Naive B cell (primary cell): Measurements from ENCODE around the gene STK36. TPM values are rescaled to one million over a fixed set of nuclear protein-coding genes. Genes with fewer than 3 reads are reported as not detected.
A peak's percentile ranks its signal among the peaks of the same experiment; 100 is the strongest.

Experiments
- ATAC-seq, 2 donors: fragments of 150-1000 bp; cut with Tn5 transposase; 2 replicates each; pipeline ENCODE4 v1.10.0; 2021; ENCODE audit warnings: low read depth in 2 of 2, mild to moderate bottlenecking in 2 of 2, moderate library complexity in 2 of 2
- DNase-seq: peaks from one replicate; pipeline ENCODE4 v3.0.0; 2022
- H3K27ac Mint-ChIP-seq, 6 donors: one replicate each; pipeline ENCODE4 v1.8.0; 2020 to 2022; ENCODE audit warnings: mild to moderate bottlenecking in 6 of 6, mixed read lengths in 6 of 6, moderate library complexity in 5 of 6, inconsistent platforms in 2 of 6
- H3K27me3 Mint-ChIP-seq, 3 donors: one replicate each; pipeline ENCODE4 v1.8.0; 2021 to 2022; ENCODE audit warnings: mixed read lengths in 3 of 3, mild to moderate bottlenecking in 1 of 3
- H3K36me3 Mint-ChIP-seq, 2 donors: one replicate each; pipeline ENCODE4 v1.8.0; 2020 to 2022; ENCODE audit warnings: mixed read lengths in 2 of 2, inconsistent platforms in 1 of 2, mild to moderate bottlenecking in 1 of 2
- H3K4me1 Mint-ChIP-seq, 3 donors: one replicate each; pipeline ENCODE4 v1.8.0; 2020 to 2022; ENCODE audit warnings: mixed read lengths in 3 of 3, inconsistent platforms in 1 of 3, mild to moderate bottlenecking in 1 of 3, moderate library complexity in 1 of 3
- H3K4me3 Mint-ChIP-seq, 8 donors: one replicate each; pipeline ENCODE4 v1.8.0; 2020 to 2022; ENCODE audit warnings: mild to moderate bottlenecking in 8 of 8, mixed read lengths in 8 of 8, moderate library complexity in 8 of 8, inconsistent platforms in 2 of 8
- H3K9me3 Mint-ChIP-seq, 7 donors: one replicate each; pipeline ENCODE4 v1.8.0; 2020 to 2022; ENCODE audit warnings: mixed read lengths in 7 of 7, mild to moderate bottlenecking in 5 of 7, inconsistent platforms in 2 of 7, moderate library complexity in 1 of 7
- polyA plus RNA-seq, 6 donors: library from polyadenylated mRNA; unstranded; fragments of 300-500 nt; fragmentation: Illumina TruSeq; gene quantifications; one replicate each; pipeline ENCODE4 v1.2.3, GENCODE V29; 2021; ENCODE audit warnings: low read depth in 6 of 6

Gene STK36, protein sequence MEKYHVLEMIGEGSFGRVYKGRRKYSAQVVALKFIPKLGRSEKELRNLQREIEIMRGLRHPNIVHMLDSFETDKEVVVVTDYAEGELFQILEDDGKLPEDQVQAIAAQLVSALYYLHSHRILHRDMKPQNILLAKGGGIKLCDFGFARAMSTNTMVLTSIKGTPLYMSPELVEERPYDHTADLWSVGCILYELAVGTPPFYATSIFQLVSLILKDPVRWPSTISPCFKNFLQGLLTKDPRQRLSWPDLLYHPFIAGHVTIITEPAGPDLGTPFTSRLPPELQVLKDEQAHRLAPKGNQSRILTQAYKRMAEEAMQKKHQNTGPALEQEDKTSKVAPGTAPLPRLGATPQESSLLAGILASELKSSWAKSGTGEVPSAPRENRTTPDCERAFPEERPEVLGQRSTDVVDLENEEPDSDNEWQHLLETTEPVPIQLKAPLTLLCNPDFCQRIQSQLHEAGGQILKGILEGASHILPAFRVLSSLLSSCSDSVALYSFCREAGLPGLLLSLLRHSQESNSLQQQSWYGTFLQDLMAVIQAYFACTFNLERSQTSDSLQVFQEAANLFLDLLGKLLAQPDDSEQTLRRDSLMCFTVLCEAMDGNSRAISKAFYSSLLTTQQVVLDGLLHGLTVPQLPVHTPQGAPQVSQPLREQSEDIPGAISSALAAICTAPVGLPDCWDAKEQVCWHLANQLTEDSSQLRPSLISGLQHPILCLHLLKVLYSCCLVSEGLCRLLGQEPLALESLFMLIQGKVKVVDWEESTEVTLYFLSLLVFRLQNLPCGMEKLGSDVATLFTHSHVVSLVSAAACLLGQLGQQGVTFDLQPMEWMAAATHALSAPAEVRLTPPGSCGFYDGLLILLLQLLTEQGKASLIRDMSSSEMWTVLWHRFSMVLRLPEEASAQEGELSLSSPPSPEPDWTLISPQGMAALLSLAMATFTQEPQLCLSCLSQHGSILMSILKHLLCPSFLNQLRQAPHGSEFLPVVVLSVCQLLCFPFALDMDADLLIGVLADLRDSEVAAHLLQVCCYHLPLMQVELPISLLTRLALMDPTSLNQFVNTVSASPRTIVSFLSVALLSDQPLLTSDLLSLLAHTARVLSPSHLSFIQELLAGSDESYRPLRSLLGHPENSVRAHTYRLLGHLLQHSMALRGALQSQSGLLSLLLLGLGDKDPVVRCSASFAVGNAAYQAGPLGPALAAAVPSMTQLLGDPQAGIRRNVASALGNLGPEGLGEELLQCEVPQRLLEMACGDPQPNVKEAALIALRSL (N-terminal part only)
- polyA plus RNA-seq, result 1 to 10 TPM; 2.0 to 5.9 (median 3.3) TPM

DNA sequence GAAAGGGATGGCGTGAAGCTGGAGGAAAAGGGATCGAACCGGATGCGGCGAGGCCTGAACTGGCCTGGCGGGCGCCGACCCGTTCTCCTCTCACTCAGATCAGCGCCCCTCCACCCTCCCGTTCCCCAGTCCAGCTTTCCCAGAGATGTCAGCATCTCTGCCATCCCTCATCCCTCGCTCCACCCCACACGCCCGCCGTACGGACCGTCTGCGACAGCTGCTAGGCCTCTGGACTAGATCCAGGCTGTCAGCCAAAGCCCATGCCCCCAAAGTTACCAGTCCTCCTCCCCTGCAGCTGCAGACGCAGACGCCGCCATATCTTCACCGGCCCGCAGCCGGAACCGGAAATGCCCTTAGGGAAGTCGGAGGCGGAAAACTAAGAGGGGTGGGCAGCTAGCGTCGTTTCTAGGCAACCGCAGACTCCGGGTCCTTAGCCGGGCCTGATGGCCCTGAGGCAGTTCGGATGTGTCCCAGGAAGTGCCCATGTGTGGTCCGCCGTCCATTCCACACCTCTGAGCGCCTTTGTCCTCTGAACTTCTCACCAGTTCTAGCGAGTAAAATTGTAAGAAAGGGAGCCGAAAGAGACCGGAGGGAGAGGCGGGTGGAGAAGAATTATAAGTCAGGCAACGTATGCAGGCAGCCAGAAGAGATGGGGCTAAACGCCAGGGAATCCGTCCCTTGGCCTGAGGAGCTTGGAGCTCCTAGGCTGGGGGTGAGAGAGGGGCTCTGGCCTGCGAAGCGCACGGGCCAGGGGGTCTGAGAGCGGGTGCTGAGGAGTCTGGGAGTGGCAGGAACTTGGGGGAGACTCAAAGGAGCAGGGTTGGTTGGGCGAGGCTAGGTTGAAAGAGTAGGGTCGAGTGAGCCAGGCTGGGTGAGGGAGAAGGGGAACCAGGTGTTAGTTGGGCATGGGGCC lies at the start of gene STK36, which contains the start of gene RNF25:
STK36 (plus strand) TSS at position 433 of the 913 bp plus-strand sequence. CDS start 744 bp downstream, outside the sequence.
RNF25 (minus strand) TSS at position 349 of the 913 bp plus-strand sequence; CDS start at position 317, 32 bp downstream.
- DNase-seq (peak; percentile 77), ATAC-seq (peak; percentile 98)
- peak within 1 kb of the TSS; percentile 95 to 100 (median 99) for H3K4me3 Mint-ChIP-seq
- H3K27me3 Mint-ChIP-seq, result no peaks in the 10 kb centered on the region
- peak within 1 kb of the TSS; percentile 88 to 98 (median 97) for H3K27ac Mint-ChIP-seq
- H3K9me3 Mint-ChIP-seq, result no peaks in the 10 kb centered on the region
- peaks cover 19 to 28% (median 21%) of the 10 kb centered on the region in 3 donors for H3K4me1 Mint-ChIP-seq
- H3K36me3 Mint-ChIP-seq, result peaks cover 0 to 7% of the 10 kb centered on the region in 2 donors

DNA sequence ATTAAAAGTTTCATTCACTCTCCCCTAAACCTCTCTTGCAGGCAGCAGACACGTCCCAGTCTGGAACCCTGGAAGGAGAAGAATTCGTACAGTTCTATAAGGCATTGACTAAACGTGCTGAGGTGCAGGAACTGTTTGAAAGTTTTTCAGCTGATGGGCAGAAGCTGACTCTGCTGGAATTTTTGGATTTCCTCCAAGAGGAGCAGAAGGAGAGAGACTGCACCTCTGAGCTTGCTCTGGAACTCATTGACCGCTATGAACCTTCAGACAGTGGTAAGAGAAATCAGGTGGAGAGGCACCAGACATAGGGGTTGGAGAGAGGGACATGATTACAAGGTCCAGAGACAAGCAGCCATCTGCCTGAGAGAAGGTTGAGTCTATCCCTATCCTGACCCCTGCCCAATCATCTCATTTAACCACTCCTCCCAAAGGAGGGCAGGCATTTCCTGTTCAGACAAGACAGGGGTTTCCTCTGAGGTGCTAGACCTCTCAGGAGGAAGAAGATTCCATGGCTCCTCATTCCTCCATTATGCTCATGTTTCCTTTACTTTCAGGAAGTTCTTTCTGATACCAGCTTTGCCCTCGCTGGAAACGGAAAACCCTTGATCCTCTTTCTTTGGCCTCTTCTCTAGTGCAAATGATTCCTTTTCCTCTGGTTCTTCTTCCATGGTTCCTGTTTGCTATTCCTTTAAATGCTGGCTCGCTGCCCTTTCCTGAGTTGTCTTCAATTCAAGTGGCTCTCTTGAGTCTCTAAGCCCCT lies 49.1 kb upstream of the STK36 start:
- ATAC-seq, result no peak
- no peaks in the 10 kb centered on the region for H3K9me3 Mint-ChIP-seq
- H3K4me3 Mint-ChIP-seq, result peak overlapping the region in 1 of 8 donors; percentile 7
- DNase-seq, result no peak
- H3K36me3 Mint-ChIP-seq, result no peaks in the 10 kb centered on the region
- peak overlapping the region in 1 of 6 donors; percentile 90 for H3K27ac Mint-ChIP-seq
- peaks cover 0 to 6% (median 0%) of the 10 kb centered on the region in 3 donors for H3K27me3 Mint-ChIP-seq
- peaks cover 0 to 6% (median 4%) of the 10 kb centered on the region in 3 donors for H3K4me1 Mint-ChIP-seq

DNA sequence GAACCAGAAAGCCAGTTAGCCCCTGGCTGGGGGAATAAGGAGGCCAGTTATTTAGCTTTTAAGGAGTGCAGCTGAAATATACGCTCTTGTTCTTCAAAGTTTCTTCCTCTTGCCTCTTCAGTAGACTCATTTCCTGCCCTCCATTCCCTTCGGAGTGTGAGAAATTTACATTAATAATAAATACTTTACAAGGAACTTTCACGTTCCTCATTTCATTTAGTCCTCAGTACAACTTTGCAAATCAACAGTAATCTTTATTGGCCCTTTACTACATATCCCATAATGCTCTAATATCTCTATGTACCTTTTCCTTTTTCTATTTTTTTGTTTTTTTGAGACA lies 48.5 kb upstream of the STK36 start:
- peaks cover 0 to 6% (median 4%) of the 10 kb centered on the region in 3 donors for H3K4me1 Mint-ChIP-seq
- H3K9me3 Mint-ChIP-seq, result no peaks in the 10 kb centered on the region
- peak overlapping the region in 2 of 6 donors; percentile 62 to 90 for H3K27ac Mint-ChIP-seq
- no peaks in the 10 kb centered on the region for H3K36me3 Mint-ChIP-seq
- peaks cover 0 to 6% (median 0%) of the 10 kb centered on the region in 3 donors for H3K27me3 Mint-ChIP-seq
- H3K4me3 Mint-ChIP-seq, result peak overlapping the region in 1 of 8 donors; percentile 7
- no peak for DNase-seq
- no peak for ATAC-seq

DNA sequence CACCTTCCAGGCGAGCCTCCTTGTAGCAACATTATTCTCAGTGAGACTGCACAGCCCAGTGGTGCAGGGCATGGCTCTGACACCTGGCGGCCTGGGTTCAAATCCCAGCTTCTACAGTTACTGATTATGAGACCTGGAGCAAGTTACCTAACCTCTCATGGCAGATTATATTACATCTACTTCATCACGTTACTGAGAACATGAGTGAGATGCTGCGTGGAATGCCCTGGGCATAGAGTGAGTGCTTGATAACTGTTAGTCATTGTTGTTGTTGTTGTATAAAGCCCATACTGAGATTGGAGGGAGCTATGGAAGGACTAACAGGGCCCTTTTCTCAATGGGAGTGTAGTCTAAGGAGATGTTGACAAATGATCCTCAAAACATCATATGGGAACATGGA lies 45.5 kb upstream of the STK36 start:
- H3K4me3 Mint-ChIP-seq, result no peak overlapping the region
- H3K27me3 Mint-ChIP-seq, result no peaks in the 10 kb centered on the region
- DNase-seq (no peak), ATAC-seq (no peak)
- H3K4me1 Mint-ChIP-seq, result peaks cover 0 to 6% (median 4%) of the 10 kb centered on the region in 3 donors
- no peaks in the 10 kb centered on the region for H3K9me3 Mint-ChIP-seq
- H3K36me3 Mint-ChIP-seq, result no peaks in the 10 kb centered on the region
- no peak overlapping the region for H3K27ac Mint-ChIP-seq

DNA sequence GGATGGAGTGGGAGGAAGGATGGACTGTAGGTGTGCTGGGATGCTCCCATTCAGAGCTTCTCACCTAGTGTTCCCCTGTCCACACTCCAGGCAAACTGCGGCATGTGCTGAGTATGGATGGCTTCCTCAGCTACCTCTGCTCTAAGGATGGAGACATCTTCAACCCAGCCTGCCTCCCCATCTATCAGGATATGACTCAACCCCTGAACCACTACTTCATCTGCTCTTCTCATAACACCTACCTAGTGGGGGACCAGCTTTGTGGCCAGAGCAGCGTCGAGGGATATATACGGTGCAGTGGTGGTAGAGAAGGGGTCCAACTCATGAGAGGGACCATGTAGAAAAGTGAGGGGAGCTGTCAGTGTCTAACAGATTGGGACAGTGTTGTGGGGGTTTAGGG lies 43.9 kb upstream of the STK36 start:
- H3K9me3 Mint-ChIP-seq, result no peaks in the 10 kb centered on the region
- peak overlapping the region in 2 of 6 donors; percentile 13 to 57 for H3K27ac Mint-ChIP-seq
- no peak overlapping the region for H3K4me3 Mint-ChIP-seq
- H3K4me1 Mint-ChIP-seq, result peaks cover 0 to 6% (median 4%) of the 10 kb centered on the region in 3 donors
- no peaks in the 10 kb centered on the region for H3K36me3 Mint-ChIP-seq
- ATAC-seq (no peak), DNase-seq (no peak)
- no peaks in the 10 kb centered on the region for H3K27me3 Mint-ChIP-seq

DNA sequence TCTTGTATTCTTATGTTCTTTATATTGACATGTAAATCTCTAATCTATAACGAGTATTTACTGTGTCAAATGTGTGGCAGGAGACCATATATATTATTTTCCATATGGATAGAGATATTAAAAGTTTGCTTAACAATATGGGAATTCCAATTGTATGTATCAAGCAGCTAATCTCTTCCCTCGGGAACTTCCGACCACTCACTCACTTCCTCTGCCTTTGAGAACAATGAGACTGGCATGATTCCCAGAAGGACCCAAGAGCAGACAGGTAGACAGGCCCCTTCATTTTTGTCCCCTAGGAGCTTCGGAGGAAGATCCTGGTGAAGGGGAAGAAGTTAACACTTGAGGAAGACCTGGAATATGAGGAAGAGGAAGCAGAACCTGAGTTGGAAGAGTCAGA lies 40.0 kb upstream of the STK36 start:
- H3K36me3 Mint-ChIP-seq, result peaks cover 6 to 9% of the 10 kb centered on the region in 2 donors
- H3K4me1 Mint-ChIP-seq, result peaks cover 0 to 2% (median 0%) of the 10 kb centered on the region in 3 donors

DNA sequence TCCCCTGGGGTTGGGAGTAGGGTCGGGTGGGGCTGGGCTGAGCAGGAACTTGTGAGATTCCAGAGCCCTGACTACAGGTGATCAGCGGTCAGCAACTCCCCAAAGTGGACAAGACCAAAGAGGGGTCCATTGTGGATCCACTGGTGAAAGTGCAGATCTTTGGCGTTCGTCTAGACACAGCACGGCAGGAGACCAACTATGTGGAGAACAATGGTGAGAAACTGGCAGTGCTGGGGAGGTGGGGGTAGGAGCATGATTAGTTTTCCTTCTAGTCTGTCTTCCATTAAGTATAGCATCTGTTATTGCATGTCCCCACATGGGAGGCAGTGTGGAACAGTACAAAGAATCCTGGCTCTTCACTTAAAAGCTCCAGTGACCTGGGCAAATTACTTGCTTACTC lies 36.2 kb upstream of the STK36 start:
- ATAC-seq (no peak), DNase-seq (no peak)
- peaks cover 0 to 2% (median 0%) of the 10 kb centered on the region in 3 donors for H3K4me1 Mint-ChIP-seq
- H3K4me3 Mint-ChIP-seq, result no peak overlapping the region
- no peaks in the 10 kb centered on the region for H3K9me3 Mint-ChIP-seq
- no peak overlapping the region for H3K27ac Mint-ChIP-seq
- peaks cover 13 to 23% of the 10 kb centered on the region in 2 donors for H3K36me3 Mint-ChIP-seq
- H3K27me3 Mint-ChIP-seq, result no peaks in the 10 kb centered on the region

More for the DNA sequence above, 40.0 kb upstream of the STK36 start:
- Mint-ChIP-seq H3K9me3 (no peaks in the 10 kb centered on the region), H3K27ac (peak overlapping the region in 1 of 6 donors; percentile 61), H3K27me3 (no peaks in the 10 kb centered on the region), H3K4me3 (no peak overlapping the region)
- ATAC-seq (no peak), DNase-seq (no peak)

DNA sequence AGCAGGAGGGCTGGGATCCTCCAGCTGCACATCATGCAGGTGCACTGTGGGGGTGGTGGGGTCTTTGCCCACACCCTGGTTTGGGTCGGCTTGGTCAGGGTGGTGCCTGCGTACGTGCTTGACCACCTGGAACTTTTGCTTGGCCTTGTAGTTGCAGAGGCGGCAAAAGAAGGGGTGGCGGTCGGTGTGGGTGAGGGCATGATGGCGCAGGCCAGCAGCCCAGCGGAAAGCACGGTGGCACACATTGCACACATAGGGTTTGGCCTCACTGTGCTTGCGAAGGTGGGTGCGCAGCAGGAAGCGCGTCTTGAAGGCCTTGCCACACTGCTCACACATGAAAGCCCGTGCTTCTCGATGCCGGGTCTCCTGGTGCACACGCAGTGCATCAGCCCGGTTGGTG lies 33.5 kb upstream of the STK36 start:
- no peaks in the 10 kb centered on the region for H3K9me3 Mint-ChIP-seq
- no peak overlapping the region for H3K27ac Mint-ChIP-seq
- H3K27me3 Mint-ChIP-seq, result no peaks in the 10 kb centered on the region
- no peak overlapping the region for H3K4me3 Mint-ChIP-seq
- peaks cover 0 to 2% (median 0%) of the 10 kb centered on the region in 3 donors for H3K4me1 Mint-ChIP-seq
- peaks cover 13 to 23% of the 10 kb centered on the region in 2 donors for H3K36me3 Mint-ChIP-seq
- DNase-seq (no peak), ATAC-seq (no peak)

DNA sequence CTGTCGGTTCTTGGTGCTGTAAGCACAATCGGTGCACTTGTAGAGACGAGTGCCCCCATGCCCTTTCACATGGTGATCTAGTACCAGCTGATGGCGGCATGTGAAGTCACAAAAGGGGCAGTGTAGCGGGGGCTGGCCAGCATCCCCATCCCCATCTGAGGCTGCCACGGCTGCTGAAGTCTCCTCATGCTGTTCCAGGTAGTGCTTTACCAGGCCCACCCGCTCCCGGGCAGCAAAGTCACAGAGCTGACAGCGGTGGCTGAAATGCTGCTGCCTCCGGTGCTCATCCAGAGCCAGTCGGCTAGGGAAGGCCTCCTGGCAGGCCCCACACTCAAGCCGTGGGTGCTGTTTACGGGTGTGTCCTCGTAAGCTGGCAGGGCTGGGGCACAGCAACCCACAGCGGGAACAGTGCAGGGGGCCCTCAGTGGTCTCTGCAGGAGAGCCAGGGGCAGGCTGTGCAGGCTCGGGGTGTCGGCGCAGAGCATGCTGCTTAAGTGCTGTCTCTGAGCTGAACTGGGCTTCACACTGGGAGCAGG lies 29.7 kb upstream of the STK36 start:
- ATAC-seq (no peak), DNase-seq (no peak)
- Mint-ChIP-seq H3K27ac (peak overlapping the region in 1 of 6 donors; percentile 49), H3K36me3 (peaks cover 12 to 27% of the 10 kb centered on the region in 2 donors), H3K4me3 (no peak overlapping the region), H3K27me3 (no peaks in the 10 kb centered on the region), H3K9me3 (no peaks in the 10 kb centered on the region), H3K4me1 (no peaks in the 10 kb centered on the region)

DNA sequence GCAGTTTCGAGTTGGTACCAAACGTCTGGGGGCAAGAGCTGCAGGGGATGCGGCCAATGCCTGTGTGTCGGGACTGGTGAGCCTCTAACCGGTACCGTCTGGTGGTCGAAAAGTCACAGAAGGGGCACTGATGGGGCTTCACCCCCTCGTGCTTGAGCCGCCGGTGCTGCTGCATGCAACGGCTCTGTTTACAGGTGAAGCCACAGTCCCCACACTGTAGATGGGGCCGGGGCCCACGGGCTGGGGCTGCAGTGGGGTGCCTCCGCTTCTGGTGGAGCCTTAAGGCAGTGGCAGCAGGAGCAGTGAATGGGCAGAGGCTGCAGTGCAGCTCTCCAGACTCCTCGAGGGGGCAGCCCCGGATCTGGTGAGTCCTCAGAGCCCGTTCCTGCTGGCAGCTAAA lies 29.1 kb upstream of the STK36 start:
- ATAC-seq, result no peak
- peaks cover 8 to 21% of the 10 kb centered on the region in 2 donors for H3K36me3 Mint-ChIP-seq
- no peaks in the 10 kb centered on the region for H3K4me1 Mint-ChIP-seq
- H3K27ac Mint-ChIP-seq, result no peak overlapping the region
- H3K9me3 Mint-ChIP-seq, result no peaks in the 10 kb centered on the region
- H3K4me3 Mint-ChIP-seq, result peak overlapping the region in 1 of 8 donors; percentile 71
- H3K27me3 Mint-ChIP-seq, result no peaks in the 10 kb centered on the region
- DNase-seq, result no peak

DNA sequence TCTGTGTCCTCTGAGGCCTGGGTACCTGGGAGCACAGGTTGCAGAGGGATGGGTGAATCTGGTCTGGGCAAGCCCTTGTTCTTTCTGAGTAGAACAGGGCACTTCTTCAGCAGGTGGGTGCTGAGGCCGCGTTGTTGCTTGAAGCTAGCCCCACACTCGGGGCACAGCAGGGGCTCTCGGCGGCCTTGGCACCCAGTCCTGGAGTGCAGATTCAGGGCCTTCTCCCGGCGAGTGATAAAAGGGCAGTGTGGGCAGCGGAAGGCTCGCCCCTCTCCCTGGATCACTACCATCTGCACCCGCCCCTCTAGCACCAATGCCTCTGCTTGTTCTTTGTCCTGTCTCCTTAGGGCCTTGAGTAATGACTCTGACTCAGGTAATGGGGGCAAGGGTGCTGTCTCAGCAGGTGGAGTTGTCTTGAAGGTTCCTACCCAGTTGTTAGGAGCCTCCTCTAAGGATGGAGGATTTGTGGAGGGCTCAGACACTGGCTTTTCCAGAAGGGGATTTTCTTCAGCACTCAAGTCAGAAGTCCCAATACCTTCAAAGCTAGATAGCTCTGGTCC lies 28.1 kb upstream of the STK36 start:
- Mint-ChIP-seq H3K27ac (no peak overlapping the region), H3K27me3 (no peaks in the 10 kb centered on the region), H3K4me1 (peaks cover 3 to 7% (median 7%) of the 10 kb centered on the region in 3 donors), H3K36me3 (peaks cover 9 to 22% of the 10 kb centered on the region in 2 donors), H3K9me3 (no peaks in the 10 kb centered on the region), H3K4me3 (no peak overlapping the region)
- no peak for DNase-seq
- no peak for ATAC-seq
